Bladder microvascular endothelial cell (primary cell): ENCODE data around the gene PRKAR1A. TPM values are rescaled to one million over a fixed set of nuclear protein-coding genes. Genes with fewer than 3 reads are reported as not detected.

Source experiments
- total RNA-seq: library from RNA; depleted of rRNA; stranded (reverse); fragments of >200 nt; gene quantifications from 2 replicates; pipeline ENCODE4 v1.2.3, GENCODE V29; 2014

The PRKAR1A gene
- total RNA-seq: 204 and 444 TPM in 2 replicates

GRCh38 chr17:68512247-68512959 lies at the start of gene PRKAR1A:
TSS of gene PRKAR1A (plus strand) at chr17:68512430. CDS start at chr17:68515400, 2,970 bp downstream.

Other genes starting within 250 kb of the PRKAR1A start
- gene SLC16A6, start 221.3 kb upstream of the PRKAR1A start, total RNA-seq: 0.32 and 1.8 TPM in 2 replicates
- 0.97 and 3.8 TPM in 2 replicates for gene ARSG, start 220.9 kb upstream of the PRKAR1A start, total RNA-seq
- 41.8 and 69.3 TPM in 2 replicates for gene WIPI1, start 54.9 kb upstream of the PRKAR1A start, total RNA-seq
- gene FAM20A, start 88.9 kb downstream of the PRKAR1A start, total RNA-seq: under 0.01 TPM in 1 of 2 replicates, not detected in the other